Peyer's patch (tissue), 4 donors: ENCODE results near the gene PSMC5. TPM values are rescaled to one million over a fixed set of nuclear protein-coding genes. Genes with fewer than 3 reads are reported as not detected.

Experiments used
- DNase-seq, 3 donors: peaks; one replicate each; pipeline ENCODE4 v3.0.0-alpha.2; 2017 to 2019
- H3K27ac ChIP-seq, 4 donors: fragments of 200-600 bp; sonication (generic); one replicate each; pipeline ENCODE4 v1.5.1; 2016 to 2019
- H3K27me3 ChIP-seq, 2 donors: fragments of 200-600 bp; sonication (generic); one replicate each; pipeline ENCODE4 v1.5.1; 2019
- H3K36me3 ChIP-seq, 3 donors: fragments of 200-600 bp; sonication (generic); one replicate each; pipeline ENCODE4 v1.5.1; 2016 to 2019
- H3K4me1 ChIP-seq, 4 donors: fragments of 200-600 bp; sonication (generic); one replicate each; pipeline ENCODE4 v1.5.1; 2016 to 2019
- H3K4me3 ChIP-seq, 4 donors: fragments of 200-600 bp; sonication (generic); 1 replicate in 3 of 4; 2 replicates in 1 of 4; pipeline ENCODE4 v1.5.1; 2016 to 2019; ENCODE audit warnings: mild to moderate bottlenecking in 1 of 4
- H3K9me3 ChIP-seq, 4 donors: fragments of 200-600 bp; sonication (generic); one replicate each; pipeline ENCODE4 v1.5.1; 2016 to 2019; ENCODE audit warnings: mild to moderate bottlenecking in 1 of 4
- POLR2A ChIP-seq, 2 donors: fragments of 450-650 bp; IDR thresholded peaks; one replicate each; pipeline ENCODE4 v1.5.1; 2017; ENCODE audit warnings: antibody characterized with exemption in 2 of 2, mild to moderate bottlenecking in 2 of 2, moderate library complexity in 2 of 2
- total RNA-seq, 4 donors: library from RNA; depleted of rRNA; stranded (reverse); fragments of >200 nt; gene quantifications; one replicate each; pipeline ENCODE4 v1.1.0, GENCODE V29; 2016
- TF ChIP-seq, protein P1 (sequence below), 6 experiments: fragments of 450-650 bp in 4 of 6; fragments of 200-600 bp in 2 of 6; sonication (generic) in 1 of 6; IDR thresholded peaks; one replicate each; pipeline ENCODE4 v1.5.1; 2017 to 2019; ENCODE audit warnings: antibody characterized with exemption in 6 of 6, mild to moderate bottlenecking in 3 of 6, moderate library complexity in 1 of 6

PSMC5 gene
- total RNA-seq, 4 donors from 2014 or later = 61.1 to 126 (median 67.3) TPM

DNA sequence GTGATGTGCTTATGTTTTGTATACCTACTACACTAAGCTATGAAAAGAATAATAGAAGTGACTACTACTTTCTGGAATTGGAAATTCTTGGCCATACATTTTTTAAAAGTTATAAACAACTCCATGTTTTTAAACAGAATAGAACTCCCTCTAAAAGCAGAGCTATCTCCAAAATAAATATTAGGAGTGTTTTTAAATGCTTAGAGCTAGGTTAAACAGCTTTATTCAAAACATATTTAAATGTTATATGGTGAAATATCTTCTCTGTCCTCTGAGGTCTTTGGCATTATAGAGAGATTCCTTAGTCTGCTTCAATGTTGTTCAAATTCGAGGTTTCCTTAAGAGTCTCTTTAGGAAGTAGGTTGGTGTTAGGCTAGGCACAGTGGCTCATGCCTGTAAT lies 22.9 kb upstream of the PSMC5 start:
- H3K36me3 ChIP-seq = peaks cover 0 to 96% (median 0%) of the 10 kb centered on the region in 3 donors
- no peak overlapping the region for H3K27ac ChIP-seq
- no peaks in the 10 kb centered on the region for H3K27me3 ChIP-seq
- H3K9me3 ChIP-seq = no peaks in the 10 kb centered on the region
- H3K4me1 ChIP-seq = no peaks in the 10 kb centered on the region
- DNase-seq = no peak
- TF ChIP-seq, protein P1, sequence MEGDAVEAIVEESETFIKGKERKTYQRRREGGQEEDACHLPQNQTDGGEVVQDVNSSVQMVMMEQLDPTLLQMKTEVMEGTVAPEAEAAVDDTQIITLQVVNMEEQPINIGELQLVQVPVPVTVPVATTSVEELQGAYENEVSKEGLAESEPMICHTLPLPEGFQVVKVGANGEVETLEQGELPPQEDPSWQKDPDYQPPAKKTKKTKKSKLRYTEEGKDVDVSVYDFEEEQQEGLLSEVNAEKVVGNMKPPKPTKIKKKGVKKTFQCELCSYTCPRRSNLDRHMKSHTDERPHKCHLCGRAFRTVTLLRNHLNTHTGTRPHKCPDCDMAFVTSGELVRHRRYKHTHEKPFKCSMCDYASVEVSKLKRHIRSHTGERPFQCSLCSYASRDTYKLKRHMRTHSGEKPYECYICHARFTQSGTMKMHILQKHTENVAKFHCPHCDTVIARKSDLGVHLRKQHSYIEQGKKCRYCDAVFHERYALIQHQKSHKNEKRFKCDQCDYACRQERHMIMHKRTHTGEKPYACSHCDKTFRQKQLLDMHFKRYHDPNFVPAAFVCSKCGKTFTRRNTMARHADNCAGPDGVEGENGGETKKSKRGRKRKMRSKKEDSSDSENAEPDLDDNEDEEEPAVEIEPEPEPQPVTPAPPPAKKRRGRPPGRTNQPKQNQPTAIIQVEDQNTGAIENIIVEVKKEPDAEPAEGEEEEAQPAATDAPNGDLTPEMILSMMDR (IDR thresholded peaks at IDR 0.05) = no peak
- no peak for TF ChIP-seq POLR2A (IDR thresholded peaks at IDR 0.05)
- H3K4me3 ChIP-seq = no peak overlapping the region

DNA sequence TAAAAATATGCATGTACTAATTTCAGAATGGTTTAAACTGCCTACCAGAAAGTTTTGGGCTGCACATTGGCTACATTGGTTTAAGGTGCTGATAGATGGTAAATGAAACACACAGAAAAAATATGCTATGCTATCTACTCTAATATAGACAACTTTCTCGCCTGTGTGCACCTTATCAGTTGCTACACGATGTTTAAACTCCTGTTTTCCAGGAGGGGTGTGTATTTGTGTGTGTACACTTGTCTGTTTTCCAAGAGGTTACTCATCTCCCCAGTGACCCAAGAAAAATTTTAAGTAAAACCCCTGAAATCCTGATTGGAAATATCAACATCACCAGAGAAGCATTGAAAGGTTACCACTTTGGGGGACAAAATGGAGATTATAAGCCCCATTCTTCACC lies 21.6 kb upstream of the PSMC5 start:
- DNase-seq = no peak
- TF ChIP-seq, protein P1 (IDR thresholded peaks at IDR 0.05) = no peak
- TF ChIP-seq POLR2A (IDR thresholded peaks at IDR 0.05) = no peak
- no peaks in the 10 kb centered on the region for H3K4me1 ChIP-seq
- no peak overlapping the region for H3K27ac ChIP-seq
- peaks cover 0 to 96% (median 0%) of the 10 kb centered on the region in 3 donors for H3K36me3 ChIP-seq
- H3K9me3 ChIP-seq = no peaks in the 10 kb centered on the region
- H3K4me3 ChIP-seq = no peak overlapping the region
- no peaks in the 10 kb centered on the region for H3K27me3 ChIP-seq

DNA sequence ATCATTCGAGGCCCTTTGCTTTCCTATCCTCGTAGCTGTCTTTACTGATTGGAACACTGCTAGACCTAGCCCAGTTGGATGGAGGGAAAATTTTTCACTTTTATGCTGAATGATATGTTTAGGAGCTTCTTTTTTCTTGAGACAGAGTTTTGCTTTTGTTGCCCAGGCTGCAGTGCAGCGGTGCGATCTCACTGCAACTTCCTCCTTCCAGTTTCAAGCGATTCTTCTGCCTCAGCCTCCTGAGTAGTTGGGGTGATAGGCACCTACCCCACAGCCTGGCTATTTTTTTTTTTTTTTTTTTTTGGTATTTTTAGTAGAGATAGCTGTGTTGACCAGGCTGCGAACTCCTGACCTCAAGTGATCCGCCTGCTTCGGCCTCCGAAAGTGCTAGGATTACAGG lies 17.3 kb upstream of the PSMC5 start:
- H3K4me3 ChIP-seq = no peak overlapping the region
- no peaks in the 10 kb centered on the region for H3K9me3 ChIP-seq
- no peaks in the 10 kb centered on the region for H3K27me3 ChIP-seq
- TF ChIP-seq, protein P1 (IDR thresholded peaks at IDR 0.05) = no peak
- TF ChIP-seq POLR2A (IDR thresholded peaks at IDR 0.05) = no peak
- DNase-seq = no peak
- H3K27ac ChIP-seq = no peak overlapping the region
- no peaks in the 10 kb centered on the region for H3K4me1 ChIP-seq
- peaks cover 0 to 99% (median 0%) of the 10 kb centered on the region in 3 donors for H3K36me3 ChIP-seq

DNA sequence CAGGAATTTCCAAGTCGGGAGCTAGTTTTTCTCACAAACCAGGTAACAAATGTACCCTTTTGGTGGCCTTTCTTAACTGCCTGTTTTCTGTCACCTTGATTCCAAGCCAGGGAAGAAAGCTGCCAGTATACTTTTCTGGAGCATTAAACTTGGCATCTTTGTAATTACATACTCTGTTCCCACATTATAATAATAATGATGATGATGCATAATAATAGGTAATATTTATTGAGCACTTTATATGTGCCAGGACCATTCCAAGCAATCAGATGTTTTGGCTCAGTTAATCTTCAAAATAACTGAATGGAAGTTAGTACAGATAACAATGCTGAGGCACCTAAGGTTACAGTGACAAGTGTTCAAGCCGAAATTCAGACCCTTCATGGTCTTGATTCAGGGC lies 11.1 kb upstream of the PSMC5 start:
- Histone ChIP-seq H3K4me1 (no peaks in the 10 kb centered on the region), H3K4me3 (no peak overlapping the region), H3K36me3 (peaks cover 0 to 100% (median 0%) of the 10 kb centered on the region in 3 donors), H3K27me3 (no peaks in the 10 kb centered on the region), H3K9me3 (no peaks in the 10 kb centered on the region), H3K27ac (no peak overlapping the region)
- TF ChIP-seq, protein P1 (IDR thresholded peaks at IDR 0.05) = no peak
- no peak for DNase-seq

DNA sequence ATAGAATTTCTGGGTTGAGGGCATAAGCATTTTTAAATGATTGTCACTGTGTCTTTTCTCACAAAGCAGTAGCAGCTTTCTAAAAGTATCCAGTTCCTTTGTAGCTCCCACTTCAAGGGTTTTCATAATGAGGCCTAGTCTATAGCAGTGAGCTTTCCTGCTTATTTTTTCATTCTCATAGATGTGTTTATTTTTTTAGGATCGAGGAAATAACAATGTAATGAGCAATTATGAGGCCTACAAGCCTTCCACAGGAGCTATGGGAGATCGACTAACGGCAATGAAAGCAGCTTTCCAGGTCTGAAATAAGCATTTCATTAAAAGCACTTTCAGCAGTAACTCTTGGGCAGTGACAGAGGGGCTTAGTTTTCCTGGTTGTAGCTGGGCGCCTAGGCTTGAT lies 10.6 kb upstream of the PSMC5 start:
- DNase-seq = no peak
- Histone ChIP-seq H3K36me3 (peaks cover 0 to 100% (median 0%) of the 10 kb centered on the region in 3 donors), H3K4me3 (no peak overlapping the region), H3K27me3 (no peaks in the 10 kb centered on the region), H3K9me3 (no peaks in the 10 kb centered on the region), H3K27ac (no peak overlapping the region), H3K4me1 (no peaks in the 10 kb centered on the region)
- TF ChIP-seq, protein P1 (IDR thresholded peaks at IDR 0.05) = no peak
- no peak for TF ChIP-seq POLR2A (IDR thresholded peaks at IDR 0.05)
